PC-9 (cell line): ENCODE measurements around the gene FBXL13. TPM values are rescaled to one million over a fixed set of nuclear protein-coding genes. Genes with fewer than 3 reads are reported as not detected.

ENCODE experiments used
- BruUV-seq: library from RNA; stranded (reverse); fragments of 400-500 nt; replicated peaks from 2 replicates; lab custom pipeline; 2021; lab: Mats Ljungman, UMichigan
- CTCF ChIA-PET: fragments of 300-600 bp; sonication (Branson Sonifier 250); formaldehyde crosslinking; loops from one replicate; lab custom pipeline; 2022; ENCODE audit warnings: antibody characterized with exemption; lab: Charles Lee
- POLR2A ChIA-PET: fragments of 300-600 bp; sonication (Branson Sonifier 250); formaldehyde crosslinking; loops from one replicate; lab custom pipeline; 2022; ENCODE audit warnings: antibody characterized with exemption; ENCODE audit not compliant: unreplicated experiment; lab: Charles Lee
- DNase-seq, 2 experiments: peaks; one replicate each; pipeline versions ENCODE4 v3.0.0 to v3.0.0-alpha.2; 2015 to 2022; ENCODE audit warnings: mixed read lengths in 1 of 2
- H2AFZ ChIP-seq: fragments of 200-600 bp; sonication (generic); 2 replicates; pipeline ENCODE4 v1.8.1; 2017; ENCODE audit warnings: antibody characterized with exemption
- H3F3A ChIP-seq: fragments of 200-600 bp; sonication (generic); 2 replicates; pipeline ENCODE4 v1.8.1; 2017; ENCODE audit warnings: antibody characterized with exemption, mild to moderate bottlenecking, low read depth; ENCODE audit not compliant: insufficient read depth
- H3K27ac ChIP-seq: fragments of 200-600 bp; sonication (generic); 2 replicates; pipeline ENCODE4 v1.6.1; 2016; ENCODE audit warnings: mixed run types
- H3K27me3 ChIP-seq: fragments of 200-600 bp; sonication (generic); 2 replicates; pipeline ENCODE4 v1.6.1; 2016; ENCODE audit warnings: low read depth, mixed run types; ENCODE audit not compliant: insufficient read depth
- H3K36me3 ChIP-seq: fragments of 200-600 bp; sonication (generic); 2 replicates; pipeline ENCODE4 v1.6.1; 2016; ENCODE audit warnings: low read depth, mixed run types
- H3K4me1 ChIP-seq: fragments of 200-600 bp; sonication (generic); replicated peaks from 2 replicates; pipeline ENCODE4 v1.6.1; 2016; ENCODE audit warnings: mixed run types; ENCODE audit not compliant: insufficient read depth
- H3K4me2 ChIP-seq: fragments of 200-600 bp; sonication (generic); 2 replicates; pipeline ENCODE4 v1.6.1; 2017; ENCODE audit warnings: mixed run types
- H3K4me3 ChIP-seq: fragments of 200-600 bp; sonication (generic); 2 replicates; pipeline ENCODE4 v1.6.1; 2016; ENCODE audit warnings: mixed run types
- H3K79me2 ChIP-seq: fragments of 200-600 bp; sonication (generic); 2 replicates; pipeline ENCODE4 v1.6.1; 2017; ENCODE audit warnings: low read depth, mixed run types
- H3K9me2 ChIP-seq: fragments of 200-600 bp; sonication (generic); 2 replicates; pipeline ENCODE4 v1.8.1; 2017; ENCODE audit warnings: mild to moderate bottlenecking; ENCODE audit not compliant: insufficient read depth
- H3K9me3 ChIP-seq: fragments of 200-600 bp; sonication (generic); 2 replicates; pipeline ENCODE4 v1.8.1; 2016; ENCODE audit warnings: low read depth; ENCODE audit not compliant: insufficient read depth
- H4K20me1 ChIP-seq: fragments of 200-600 bp; sonication (generic); 2 replicates; pipeline ENCODE4 v1.8.1; 2017; ENCODE audit not compliant: insufficient read depth
- CTCF ChIP-seq: fragments of 200-600 bp; sonication (generic); conservative IDR thresholded peaks from 2 replicates; pipeline ENCODE4 v1.6.1; 2017; ENCODE audit warnings: mixed run types, antibody characterized with exemption, mild to moderate bottlenecking, moderate library complexity
- EZH2 ChIP-seq: fragments of 200-600 bp; sonication (generic); IDR thresholded peaks from 2 replicates; pipeline ENCODE4 v1.8.0; 2017; ENCODE audit warnings: antibody characterized with exemption, low read depth
- intact Hi-C: fragments of 100-400 bp; cut with micrococcal nuclease; formaldehyde crosslinking; loops from one replicate; pipeline ENCODE4 v1.10.0; 2022; ENCODE audit not compliant: unreplicated experiment
- total RNA-seq: library from RNA; stranded (reverse); gene quantifications from 2 replicates; pipeline ENCODE4 v1.2.3, GENCODE V29; 2021

The FBXL13 gene
- total RNA-seq, 1 experiment from 2014 or later = 19.4 TPM

- Histone ChIP-seq H3K4me3 (no peak overlapping the region), H4K20me1 (no peaks in the 10 kb centered on the region), H3K79me2 (no peaks in the 10 kb centered on the region), H2AFZ (no peak overlapping the region), H3K36me3 (no peaks in the 10 kb centered on the region), H3K4me1 (peaks cover 19% of the 10 kb centered on the region), H3K9me3 (peaks cover 5% of the 10 kb centered on the region; the same call in 1 of the 2 replicates), H3K9me2 (no peaks in the 10 kb centered on the region), H3K27ac (no peak overlapping the region), H3K27me3 (no peaks in the 10 kb centered on the region), H3F3A (no peaks in the 10 kb centered on the region), H3K4me2 (no peak overlapping the region)
- DNase-seq = no peak
- ChIA-PET POLR2A (interaction anchor here (0.6 kb wide), 1 partner anchor 205 kb away, joined by 5 read pairs; no protein-coding TSS in a partner anchor), CTCF (no interaction called here)
- TF ChIP-seq CTCF (no peak), EZH2 (no peak)
- intact Hi-C loops = no loop called here
- BruUV-seq = no TSS peak
These were observed 241.3 kb downstream of the FBXL13 start for GRCh38 chr7:102833343-102833742.

- no peak for DNase-seq
- Histone ChIP-seq H3K9me3 (peaks cover 5% of the 10 kb centered on the region; the same call in 1 of the 2 replicates), H3K4me1 (peaks cover 19% of the 10 kb centered on the region), H4K20me1 (no peaks in the 10 kb centered on the region), H3K9me2 (no peaks in the 10 kb centered on the region), H3F3A (no peaks in the 10 kb centered on the region), H3K4me2 (no peak overlapping the region), H3K27me3 (no peaks in the 10 kb centered on the region), H2AFZ (no peak overlapping the region), H3K79me2 (no peaks in the 10 kb centered on the region), H3K27ac (no peak overlapping the region), H3K4me3 (no peak overlapping the region), H3K36me3 (no peaks in the 10 kb centered on the region)
- POLR2A ChIA-PET = no interaction called here
- BruUV-seq = no TSS peak
- CTCF ChIA-PET = no interaction called here
- intact Hi-C loops = no loop called here
- TF ChIP-seq CTCF (no peak), EZH2 (no peak)
These were observed 241.9 kb downstream of the FBXL13 start for GRCh38 chr7:102832674-102833073.

DNA sequence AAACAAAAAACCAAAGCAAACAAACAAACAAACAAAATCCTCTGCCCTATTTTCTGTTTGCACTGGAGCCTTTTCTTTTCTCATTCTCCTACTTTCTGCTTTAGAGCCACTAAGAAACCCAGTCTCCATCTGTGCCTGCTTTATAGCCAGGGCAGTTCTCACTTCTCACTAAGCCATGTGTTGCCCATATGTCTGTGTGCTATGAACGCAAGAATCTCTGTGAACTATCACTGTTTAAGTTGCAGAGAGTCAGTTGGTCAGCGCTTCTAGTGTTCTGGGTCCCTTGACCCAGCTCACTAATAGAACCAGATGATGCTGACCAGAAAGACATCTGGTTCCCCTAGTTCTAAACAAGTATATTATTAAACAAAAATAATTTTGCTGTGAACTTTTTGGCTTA, 244.4 kb downstream of the FBXL13 start:
- H4K20me1 ChIP-seq = no peaks in the 10 kb centered on the region
- peaks cover 9% of the 10 kb centered on the region for H3K4me1 ChIP-seq
- TF ChIP-seq CTCF = no peak
- no peak overlapping the region for H3K4me3 ChIP-seq
- no TSS peak for BruUV-seq
- no peaks in the 10 kb centered on the region for H3K79me2 ChIP-seq
- H3K9me3 ChIP-seq = peaks cover 5% of the 10 kb centered on the region; the same call in 1 of the 2 replicates
- no peak overlapping the region for H2AFZ ChIP-seq
- no peak overlapping the region for H3K4me2 ChIP-seq
- no peaks in the 10 kb centered on the region for H3K27me3 ChIP-seq
- no peaks in the 10 kb centered on the region for H3K36me3 ChIP-seq
- no peak for DNase-seq
- POLR2A ChIA-PET = no interaction called here
- H3K27ac ChIP-seq = no peak overlapping the region
- intact Hi-C loops = no loop called here
- no peaks in the 10 kb centered on the region for H3F3A ChIP-seq
- CTCF ChIA-PET = no interaction called here
- H3K9me2 ChIP-seq = no peaks in the 10 kb centered on the region
